AG04449 (cell line): ENCODE data around the gene RBM24.
"Not testable (repeated sequence)": the region's sequence is repeated elsewhere in the genome, so short reads cannot be mapped to it uniquely, and the experiment has no call there.

ENCODE experiments used
- CTCF ChIA-PET: fragments of 350-600 bp; formaldehyde crosslinking; extraction: SDS; loops from one replicate; lab custom pipeline; 2021; ENCODE audit warnings: antibody characterized with exemption; lab: Yijun Ruan, JAX
- POLR2A ChIA-PET: fragments of 400-600, 350-600 bp; formaldehyde crosslinking; extraction: SDS; loops from one replicate; lab custom pipeline; 2020; ENCODE audit warnings: antibody characterized with exemption, inconsistent platforms; lab: Yijun Ruan, JAX
- DNase-seq: peaks from one replicate; pipeline ENCODE4 v3.0.0-alpha.2; 2010; ENCODE audit warnings: low read depth, low spot score
- H3K4me3 ChIP-seq: 2 replicates; pipeline ENCODE4 v1.5.1; 2011; ENCODE audit warnings: low read depth, mild to moderate bottlenecking, control low read depth, low read length
- TF ChIP-seq, protein P1 (sequence below): IDR thresholded peaks from one replicate; pipeline ENCODE4 v1.5.1; 2011; ENCODE audit warnings: mild to moderate bottlenecking, moderate library complexity, low read length, control low read depth, inconsistent platforms; ENCODE audit not compliant: insufficient read depth; ENCODE audit errors: missing control alignments

RBM24 gene

DNA sequence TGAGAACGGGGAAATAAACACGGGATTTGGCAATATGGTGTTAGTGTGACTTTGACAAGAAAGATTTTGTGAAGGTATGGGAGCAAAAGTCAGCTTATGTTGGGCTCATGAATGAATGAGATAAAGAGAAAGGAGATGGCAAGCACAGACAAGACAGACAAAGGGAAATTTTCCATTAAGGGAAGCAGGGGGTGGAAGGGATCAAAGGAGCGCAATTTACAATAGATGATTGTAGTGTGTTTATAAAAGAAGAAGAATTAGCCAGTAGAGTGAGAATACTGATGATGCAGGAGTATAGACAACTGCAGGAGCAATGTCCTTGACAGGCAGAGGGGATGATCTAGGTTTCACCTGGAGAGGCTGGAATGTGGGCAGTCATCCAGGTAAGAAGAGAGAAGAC is 34.1 kb downstream of the RBM24 start:
- DNase-seq: no peak
- H3K4me3 ChIP-seq: no peak overlapping the region
- POLR2A ChIA-PET: no interaction called here
- CTCF ChIA-PET: no interaction called here
- TF ChIP-seq, protein P1, sequence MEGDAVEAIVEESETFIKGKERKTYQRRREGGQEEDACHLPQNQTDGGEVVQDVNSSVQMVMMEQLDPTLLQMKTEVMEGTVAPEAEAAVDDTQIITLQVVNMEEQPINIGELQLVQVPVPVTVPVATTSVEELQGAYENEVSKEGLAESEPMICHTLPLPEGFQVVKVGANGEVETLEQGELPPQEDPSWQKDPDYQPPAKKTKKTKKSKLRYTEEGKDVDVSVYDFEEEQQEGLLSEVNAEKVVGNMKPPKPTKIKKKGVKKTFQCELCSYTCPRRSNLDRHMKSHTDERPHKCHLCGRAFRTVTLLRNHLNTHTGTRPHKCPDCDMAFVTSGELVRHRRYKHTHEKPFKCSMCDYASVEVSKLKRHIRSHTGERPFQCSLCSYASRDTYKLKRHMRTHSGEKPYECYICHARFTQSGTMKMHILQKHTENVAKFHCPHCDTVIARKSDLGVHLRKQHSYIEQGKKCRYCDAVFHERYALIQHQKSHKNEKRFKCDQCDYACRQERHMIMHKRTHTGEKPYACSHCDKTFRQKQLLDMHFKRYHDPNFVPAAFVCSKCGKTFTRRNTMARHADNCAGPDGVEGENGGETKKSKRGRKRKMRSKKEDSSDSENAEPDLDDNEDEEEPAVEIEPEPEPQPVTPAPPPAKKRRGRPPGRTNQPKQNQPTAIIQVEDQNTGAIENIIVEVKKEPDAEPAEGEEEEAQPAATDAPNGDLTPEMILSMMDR: no peak

DNA sequence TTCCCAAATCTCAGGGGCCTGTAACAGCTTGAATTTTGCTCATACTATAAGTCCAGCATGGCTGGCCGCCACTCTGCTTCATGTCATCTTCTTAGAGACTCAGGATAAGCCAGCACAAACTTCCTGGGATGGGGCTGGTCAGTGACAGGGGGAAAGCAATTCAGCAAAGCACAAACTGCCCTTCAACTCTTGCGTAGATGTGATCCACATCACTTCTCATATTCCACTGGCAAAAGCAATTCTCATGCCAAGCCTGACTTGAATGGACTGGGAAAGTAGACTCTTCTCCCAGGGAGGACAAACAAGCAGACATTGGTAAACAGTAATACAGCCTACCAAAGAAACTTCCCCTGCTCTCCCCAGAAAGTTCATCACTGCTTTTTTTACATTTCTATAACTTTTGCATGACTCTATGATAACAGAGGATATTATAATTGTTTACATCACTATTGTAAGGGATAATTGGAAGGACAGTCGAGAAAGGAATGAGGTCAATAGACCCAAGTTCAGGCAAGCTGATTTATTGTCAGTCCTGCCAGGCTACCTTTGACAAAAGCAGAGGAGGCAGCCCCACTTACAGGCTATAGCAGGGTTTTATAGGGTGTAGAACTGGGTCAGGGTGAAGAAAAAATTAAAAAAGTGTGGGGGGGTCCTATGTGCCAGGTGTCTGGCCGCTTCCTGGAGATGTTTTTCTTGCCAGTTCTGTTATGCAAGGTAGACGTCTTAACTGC is 37.4 kb downstream of the RBM24 start:
- POLR2A ChIA-PET: no interaction called here
- H3K4me3 ChIP-seq: no peak overlapping the region
- no peak for DNase-seq
- CTCF ChIA-PET: no interaction called here
- TF ChIP-seq, protein P1: no peak

DNA sequence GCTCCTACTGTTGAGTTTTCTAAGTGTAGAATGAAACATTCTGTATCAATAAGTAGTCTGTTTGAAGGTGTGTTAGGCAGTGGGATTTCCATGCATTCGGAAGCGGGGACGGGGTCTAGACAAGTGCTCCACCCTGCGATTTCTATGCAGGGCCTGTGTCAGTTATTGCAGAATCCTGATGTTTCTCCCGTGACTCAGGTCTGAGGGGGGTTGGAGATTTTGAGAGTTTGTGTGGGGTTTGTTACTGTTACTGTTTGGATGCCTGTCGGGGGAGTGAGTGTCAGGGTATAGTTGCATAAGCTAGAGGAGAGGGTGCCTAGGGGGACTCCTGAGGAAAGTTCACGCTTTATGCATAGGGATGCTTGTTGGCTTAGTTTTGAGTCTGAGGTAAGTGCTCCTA is 39.1 kb downstream of the RBM24 start:
- DNase-seq, CTCF ChIA-PET, H3K4me3 ChIP-seq, POLR2A ChIA-PET: not testable (repeated sequence)

GRCh38 chr6:17331238-17331637 is 50.1 kb downstream of the RBM24 start:
- ChIA-PET POLR2A (no interaction called here), CTCF (interaction anchor here (1.1 kb wide), 1 partner anchor 158 kb away, joined by 3 read pairs; no protein-coding TSS in a partner anchor)
- no peak for DNase-seq
- H3K4me3 ChIP-seq: no peak overlapping the region
- TF ChIP-seq, protein P1: no peak

DNA sequence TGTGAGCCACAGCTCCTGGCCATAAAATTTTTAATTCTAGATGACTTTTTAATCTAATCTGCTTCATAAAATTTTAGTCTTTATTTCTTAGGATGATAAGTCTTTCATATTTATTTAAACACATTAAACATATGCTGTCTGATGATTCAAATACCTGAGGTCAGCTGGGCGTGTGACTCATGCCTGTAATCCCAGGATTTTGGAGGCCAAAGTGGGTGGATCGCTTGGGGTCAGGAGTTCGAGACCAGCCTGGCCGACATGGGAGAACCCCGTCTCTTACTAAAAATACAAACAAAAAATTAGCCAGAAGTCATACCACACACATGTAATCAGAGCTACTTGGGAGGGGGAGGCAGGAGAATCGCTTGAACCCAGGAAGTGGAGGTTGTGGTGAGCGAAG is 53.1 kb downstream of the RBM24 start:
- CTCF ChIA-PET: interaction anchor here (1.1 kb wide), 1 partner anchor 10 kb away, joined by 3 read pairs; no protein-coding TSS in a partner anchor
- TF ChIP-seq, protein P1: no peak
- DNase-seq: no peak
- H3K4me3 ChIP-seq: no peak overlapping the region
- POLR2A ChIA-PET: no interaction called here

DNA sequence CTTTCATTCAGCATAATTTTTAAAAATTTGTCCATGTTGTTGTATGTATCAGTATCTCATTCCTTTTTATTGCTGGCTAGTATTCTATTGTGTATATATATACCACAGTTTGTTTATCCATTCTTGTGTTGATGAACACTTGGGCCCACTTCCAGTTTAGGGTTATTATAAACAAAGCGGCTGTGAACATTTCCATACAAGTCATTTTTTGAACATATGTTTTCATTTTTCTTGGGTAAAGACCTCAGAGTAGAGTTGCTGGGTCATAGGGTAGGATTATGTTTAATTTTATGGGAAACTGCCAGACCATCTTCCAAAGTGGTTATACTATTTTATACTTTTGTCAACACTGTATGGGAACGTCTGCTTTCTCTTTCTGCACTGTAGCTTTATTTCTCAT is 55.3 kb downstream of the RBM24 start:
- CTCF ChIA-PET: no interaction called here
- H3K4me3 ChIP-seq: no peak overlapping the region
- DNase-seq: peak; percentile 37
- POLR2A ChIA-PET: no interaction called here
- TF ChIP-seq, protein P1: no peak

- ChIA-PET POLR2A (no interaction called here), CTCF (no interaction called here)
- H3K4me3 ChIP-seq: no peak overlapping the region
- DNase-seq: no peak
- TF ChIP-seq, protein P1: no peak
Observed at GRCh38 chr6:17339308-17339670, 58.1 kb downstream of the RBM24 start.
